Activated CD4-positive, CD25-positive, alpha-beta regulatory T cell treated with anti-CD3 and anti-CD28 coated beads, Interleukin-2, amount 50 U/mL, for 24 hours (primary cell): ENCODE data around the gene TFEB.
"Not testable (repeated sequence)": the region's sequence is repeated elsewhere in the genome, so short reads cannot be mapped to it uniquely, and the experiment has no call there.

Experiments used
- ATAC-seq, 2 donors: fragments of 150-1000 bp; cut with Tn5 transposase; one replicate each; pipeline ENCODE4 v1.10.0; 2021; ENCODE audit warnings: mild to moderate bottlenecking in 1 of 2, moderate library complexity in 1 of 2

TFEB gene

DNA sequence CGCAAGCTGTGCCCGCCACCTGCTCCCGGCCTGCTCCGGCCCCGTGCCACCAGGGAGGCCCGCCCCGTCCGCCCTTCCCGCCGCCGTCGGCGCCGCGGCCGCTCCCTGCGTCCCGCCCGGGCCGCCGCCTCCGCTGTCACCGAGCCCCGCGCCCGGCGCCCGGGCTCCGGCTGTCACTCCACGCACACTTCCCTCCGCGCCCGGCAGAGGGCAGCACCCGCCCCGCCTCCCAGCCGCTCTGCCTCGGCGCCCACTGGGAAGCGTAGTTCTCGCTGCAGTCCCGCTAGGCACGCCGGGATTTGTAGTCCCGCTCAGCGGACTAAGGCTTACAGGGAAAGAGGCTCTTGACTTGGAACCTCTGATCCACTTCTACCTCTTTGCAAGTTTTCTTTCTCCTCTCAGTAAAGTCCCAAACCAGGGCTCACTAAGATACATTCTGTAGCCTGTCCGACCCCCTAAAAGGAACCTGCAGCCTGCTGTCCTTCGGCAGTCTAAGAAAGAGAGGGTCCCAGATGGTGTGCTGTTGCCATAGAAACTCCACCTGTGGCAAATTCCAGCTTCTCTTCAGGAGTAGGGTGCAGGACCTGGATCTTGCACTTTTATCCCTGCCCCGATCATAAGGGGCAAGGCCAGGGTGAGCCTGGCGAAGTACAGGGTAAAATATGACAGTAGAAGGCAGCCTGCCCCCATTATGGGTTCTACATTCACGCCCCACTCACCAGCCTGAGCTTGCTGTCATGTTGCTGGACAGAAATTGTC is at the start of gene TFEB:
TFEB (minus strand) TSS at position 182 of the 759 bp plus-strand sequence. CDS start 44,395 bp downstream, outside the sequence.
- ATAC-seq: peak; percentile 69 to 71

DNA sequence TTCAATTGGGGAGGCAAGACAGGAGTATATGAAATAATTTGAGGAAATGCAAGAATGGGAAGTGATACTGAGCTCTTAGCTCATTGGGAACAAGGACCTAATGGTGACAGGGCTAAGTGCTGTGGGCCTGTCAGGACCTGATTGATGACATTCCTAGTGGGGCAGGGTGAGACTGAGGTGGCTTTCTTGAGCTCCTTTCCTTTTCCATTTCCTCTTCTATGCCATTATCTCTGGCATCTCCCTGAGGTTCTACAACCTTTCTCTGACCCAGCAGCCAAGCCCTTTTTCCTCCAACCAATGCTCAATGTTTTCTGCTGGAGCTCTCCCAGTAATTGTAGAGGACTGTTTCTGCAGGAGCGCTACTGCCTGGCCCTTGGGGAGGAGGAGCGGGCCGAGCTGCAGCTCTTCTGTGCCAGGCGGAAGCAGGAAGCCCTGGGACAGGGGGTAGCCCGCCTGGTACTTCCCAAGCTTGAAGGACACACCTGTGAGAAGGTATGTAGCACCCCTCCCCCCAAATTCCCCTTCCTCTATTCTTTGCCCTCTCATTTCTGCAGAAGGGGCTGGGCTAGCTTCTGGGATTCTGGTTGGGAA is 49.3 kb upstream of the TFEB start:
- no peak for ATAC-seq

DNA sequence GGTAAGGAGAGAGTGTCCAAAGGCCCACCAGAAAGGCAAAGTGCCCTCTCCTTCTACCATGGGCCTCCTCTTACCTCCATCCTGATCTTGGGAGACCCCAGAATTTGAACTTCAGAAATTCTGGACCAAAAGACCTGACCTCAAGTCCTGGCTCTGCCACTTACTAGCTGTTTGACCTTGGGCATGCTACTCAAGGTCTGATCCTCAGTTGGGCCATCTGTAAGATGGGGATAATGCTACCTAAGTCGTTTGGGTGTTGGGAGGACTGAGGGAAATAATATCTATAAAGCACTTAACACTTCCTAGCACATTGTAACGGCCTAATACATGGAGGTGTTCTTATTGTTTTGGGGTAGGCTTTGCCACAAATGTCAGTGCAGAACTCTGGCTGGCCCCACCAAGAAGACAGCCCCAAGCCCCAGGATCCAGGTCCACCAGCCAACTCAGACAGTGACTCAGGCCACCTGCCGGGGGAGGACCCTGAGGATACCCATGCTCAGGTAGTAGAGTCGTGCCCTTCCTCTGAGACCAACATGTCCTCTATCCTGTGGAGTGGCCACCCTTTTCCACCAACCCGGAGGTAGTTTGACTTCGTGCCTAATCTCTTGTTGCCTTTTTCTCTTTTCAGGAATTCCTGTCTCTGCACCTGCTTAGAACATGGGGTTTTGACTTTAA is 47.8 kb upstream of the TFEB start:
- no peak for ATAC-seq

DNA sequence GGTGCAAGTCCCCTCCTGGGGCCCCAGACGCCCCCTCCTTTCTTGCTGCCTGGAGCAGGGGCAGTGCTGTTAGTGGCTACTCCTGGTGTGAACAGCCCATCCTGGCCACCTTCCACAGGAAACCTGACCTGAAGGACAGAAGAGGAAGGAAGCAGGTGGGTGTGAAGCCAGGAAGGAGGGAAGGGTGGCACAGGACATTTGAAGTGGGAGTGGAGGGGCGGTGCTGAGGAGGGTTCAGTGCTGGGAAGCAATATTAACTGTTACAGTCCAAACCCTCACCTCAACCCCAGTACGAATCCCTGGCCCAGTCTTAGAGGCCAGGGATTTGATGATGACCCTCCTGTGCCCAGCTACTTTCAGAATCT is 45.9 kb upstream of the TFEB start:
- ATAC-seq: no peak

DNA sequence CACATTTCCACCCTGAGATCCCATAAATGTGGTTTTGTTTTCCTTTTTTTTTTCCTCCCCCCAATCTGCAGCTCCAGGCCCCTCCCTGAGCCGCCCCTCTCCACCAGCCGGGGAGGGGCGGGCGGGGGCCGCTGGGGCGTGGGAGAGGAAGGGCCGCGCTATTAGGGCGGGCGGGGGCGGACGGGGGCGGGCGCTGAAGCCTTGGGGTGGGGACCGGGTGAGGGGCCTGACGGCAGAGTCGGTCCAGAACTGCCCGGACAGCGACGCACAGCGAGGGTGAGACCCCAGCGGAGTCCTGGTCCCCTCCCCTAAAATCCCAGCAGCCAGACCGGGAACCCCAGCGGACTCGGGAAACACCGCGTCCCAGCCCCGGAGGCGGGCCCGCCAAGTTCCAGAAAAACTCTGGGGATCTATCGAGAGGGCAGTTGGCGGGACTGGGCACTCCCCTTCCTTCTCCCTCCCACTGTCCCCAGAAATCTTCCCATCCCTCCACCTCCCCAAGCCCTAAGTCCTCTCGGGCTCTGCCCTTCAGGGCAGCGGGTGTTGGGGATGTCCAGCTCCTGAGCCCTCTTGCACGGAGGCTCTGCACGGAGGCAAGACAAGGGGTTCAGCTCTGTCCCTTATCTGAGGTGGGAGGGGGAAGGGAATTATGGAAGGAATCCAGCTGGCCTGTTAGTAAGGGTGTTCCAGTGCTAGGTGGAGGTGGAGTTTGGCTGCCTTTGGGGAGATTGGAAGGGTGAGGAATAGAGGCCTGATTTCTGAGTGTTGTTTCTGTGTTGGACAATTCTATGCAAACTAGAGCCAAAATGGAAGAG is 45.4 kb upstream of the TFEB start, which contains the start of gene PRICKLE4:
PRICKLE4 (plus strand) TSS at position 232 of the 815 bp plus-strand sequence. CDS start 2,692 bp downstream, outside the sequence.
- ATAC-seq: no peak

DNA sequence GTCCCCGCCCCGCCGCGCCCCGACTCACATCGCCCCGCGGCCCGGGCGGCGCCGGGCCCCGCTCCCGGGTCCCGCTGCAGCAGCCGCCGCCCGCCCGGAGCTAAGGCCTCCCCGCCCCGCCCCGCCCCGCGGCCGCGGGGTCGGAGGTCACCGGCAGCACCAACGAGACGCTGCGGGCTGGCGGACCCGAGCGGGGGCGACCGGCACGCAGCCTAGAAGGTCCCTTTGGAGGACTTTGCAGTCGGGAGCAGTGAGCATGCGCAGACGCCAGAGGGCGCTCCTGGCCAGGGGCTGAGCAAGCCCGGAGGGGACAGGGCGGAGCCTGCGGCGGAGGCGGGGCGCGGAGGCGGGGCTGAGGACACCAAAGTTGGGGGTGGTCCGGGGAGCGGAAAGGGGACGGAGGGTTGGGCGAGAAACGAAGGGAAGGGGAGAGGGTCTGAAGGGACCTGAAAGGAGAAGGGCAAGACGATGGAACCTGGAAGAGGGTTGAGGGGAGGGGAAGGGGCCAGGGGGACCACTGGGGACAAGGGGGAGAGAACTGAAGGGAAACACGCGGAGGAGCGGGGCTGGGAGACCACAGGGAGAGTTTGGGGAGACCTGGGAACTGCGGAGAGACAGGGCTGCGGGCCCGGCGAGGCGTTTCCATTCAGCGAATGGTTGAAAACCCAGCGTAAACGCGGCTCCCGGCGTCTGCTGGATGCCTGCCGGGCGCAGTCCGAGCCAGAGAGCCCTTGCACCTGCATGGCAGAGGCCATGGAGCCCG is 44.6 kb upstream of the TFEB start, which contains the start of gene FRS3:
FRS3 (minus strand) TSS at position 113 of the 763 bp plus-strand sequence. CDS start 2,913 bp downstream, outside the sequence.
- ATAC-seq: peak; percentile 95 to 96

DNA sequence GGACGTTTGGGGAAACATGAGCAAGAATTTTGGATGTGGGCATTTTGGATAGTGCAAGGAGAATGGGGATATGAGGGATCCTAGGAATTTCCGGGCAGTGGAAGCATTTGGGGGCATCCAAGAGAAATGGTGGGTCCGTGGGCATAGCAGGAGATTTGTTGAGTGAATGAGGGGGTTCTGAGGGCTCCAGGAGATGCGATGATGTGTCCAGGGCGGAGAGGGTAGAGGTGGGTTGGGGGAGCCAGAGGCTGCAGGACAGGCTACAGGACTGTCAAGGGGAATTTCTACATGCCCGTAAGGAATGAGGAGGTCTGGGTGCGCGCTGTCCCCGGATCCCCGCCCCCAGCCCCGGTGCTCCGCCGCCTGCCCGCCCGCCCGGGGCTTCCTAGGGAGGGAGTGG is 43.9 kb upstream of the TFEB start:
- peak in 1 of 2 donors; percentile 25 for ATAC-seq

DNA sequence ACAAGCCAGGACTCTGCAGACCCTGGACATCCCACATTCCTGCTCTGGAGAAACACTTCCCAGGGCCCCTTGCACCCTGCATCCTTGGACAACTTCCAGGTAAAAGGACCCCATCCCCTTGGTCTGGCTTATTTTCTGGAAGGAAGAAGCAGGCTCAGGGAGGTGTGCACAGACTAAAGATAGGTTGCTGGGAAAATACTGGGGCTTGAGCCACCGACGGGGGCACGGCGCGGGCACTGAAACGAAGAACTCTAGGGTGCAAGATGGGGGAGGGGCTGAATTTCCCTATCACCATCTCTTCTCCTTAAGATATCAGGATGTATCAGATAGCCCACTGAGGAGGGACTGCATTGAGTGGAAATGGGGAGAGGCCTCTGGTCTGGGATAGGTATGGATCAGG is 43.5 kb upstream of the TFEB start:
- no peak for ATAC-seq

DNA sequence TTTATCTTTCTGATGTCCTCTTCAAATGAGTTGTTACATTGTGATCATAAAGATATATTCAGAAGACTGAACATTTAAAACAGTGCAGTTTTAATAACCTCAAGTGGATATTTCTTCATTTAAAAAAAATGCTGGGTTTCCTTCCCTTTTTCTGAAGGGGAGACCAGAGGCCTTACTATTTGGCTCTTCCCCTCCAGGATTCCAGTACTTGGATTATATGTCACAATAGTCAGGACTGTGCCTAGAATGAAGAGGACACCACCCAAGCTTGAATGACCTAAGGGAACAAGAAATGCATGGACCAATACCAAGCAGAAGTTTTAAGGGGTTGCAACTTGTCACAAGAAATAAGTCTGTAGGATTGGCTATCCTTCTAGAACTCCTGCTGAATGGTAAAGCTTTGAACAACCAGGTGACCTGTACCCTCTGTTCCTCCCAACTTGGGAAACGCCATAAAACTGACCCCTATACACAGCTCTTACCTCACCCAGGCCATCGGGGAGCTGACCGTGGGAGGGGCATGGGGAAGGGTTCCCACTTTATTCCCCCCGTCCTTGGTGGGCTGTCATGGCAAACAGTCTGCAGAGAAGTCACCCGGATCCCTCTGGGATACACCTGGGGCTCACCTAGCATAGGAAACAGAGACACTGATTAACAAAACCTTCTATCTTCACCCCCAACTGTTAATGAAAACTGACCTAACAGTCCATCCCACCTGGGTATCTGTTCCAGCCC is 42.3 kb upstream of the TFEB start:
- no peak for ATAC-seq

DNA sequence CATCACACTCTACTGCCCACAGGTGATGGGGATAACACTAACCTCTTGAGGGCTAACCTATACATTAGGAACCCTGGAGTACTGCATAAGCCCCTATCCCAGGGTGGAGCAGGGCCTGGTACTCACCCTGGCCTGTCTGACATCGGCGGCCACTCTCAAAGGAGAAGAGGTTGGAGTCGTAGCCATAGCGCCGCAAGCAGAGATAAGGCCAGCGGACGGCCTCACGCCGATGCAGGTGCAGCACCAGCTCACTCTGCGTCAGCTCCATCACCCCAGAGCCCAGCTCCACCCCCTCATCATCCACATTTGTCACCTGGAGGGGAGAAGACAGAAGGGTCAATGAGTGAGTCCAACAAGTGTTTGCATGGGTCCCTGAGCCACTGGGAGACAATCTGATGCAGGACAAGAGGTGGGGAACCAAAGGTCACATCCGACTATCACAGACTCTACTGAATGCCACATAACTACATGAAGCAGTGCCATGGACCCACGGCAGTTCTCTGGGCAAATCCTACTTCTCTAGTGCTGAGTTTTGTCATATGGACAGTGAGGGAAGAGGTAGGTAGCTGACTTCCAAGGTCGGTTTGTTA is 40.0 kb upstream of the TFEB start:
- no peak for ATAC-seq

DNA sequence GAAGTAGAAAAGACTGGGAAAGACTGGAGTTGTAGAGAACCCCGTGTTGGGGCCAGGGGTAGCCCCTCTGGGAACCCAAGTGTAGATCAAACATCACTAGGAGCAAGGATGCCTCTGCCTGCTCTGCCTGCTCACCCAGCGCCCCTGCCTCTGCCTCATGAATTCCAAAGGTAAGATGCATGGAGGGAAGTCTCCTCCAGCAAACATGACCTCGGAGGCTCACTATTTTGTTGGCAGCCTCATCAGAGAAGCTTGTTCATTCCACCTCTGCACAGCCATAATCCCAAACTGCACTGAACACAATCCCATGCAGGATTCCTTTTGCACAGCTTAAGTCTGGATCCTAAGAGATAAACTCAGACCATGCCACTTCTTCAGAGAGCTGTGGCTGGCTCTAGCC is 39.4 kb upstream of the TFEB start:
- ATAC-seq: no peak

DNA sequence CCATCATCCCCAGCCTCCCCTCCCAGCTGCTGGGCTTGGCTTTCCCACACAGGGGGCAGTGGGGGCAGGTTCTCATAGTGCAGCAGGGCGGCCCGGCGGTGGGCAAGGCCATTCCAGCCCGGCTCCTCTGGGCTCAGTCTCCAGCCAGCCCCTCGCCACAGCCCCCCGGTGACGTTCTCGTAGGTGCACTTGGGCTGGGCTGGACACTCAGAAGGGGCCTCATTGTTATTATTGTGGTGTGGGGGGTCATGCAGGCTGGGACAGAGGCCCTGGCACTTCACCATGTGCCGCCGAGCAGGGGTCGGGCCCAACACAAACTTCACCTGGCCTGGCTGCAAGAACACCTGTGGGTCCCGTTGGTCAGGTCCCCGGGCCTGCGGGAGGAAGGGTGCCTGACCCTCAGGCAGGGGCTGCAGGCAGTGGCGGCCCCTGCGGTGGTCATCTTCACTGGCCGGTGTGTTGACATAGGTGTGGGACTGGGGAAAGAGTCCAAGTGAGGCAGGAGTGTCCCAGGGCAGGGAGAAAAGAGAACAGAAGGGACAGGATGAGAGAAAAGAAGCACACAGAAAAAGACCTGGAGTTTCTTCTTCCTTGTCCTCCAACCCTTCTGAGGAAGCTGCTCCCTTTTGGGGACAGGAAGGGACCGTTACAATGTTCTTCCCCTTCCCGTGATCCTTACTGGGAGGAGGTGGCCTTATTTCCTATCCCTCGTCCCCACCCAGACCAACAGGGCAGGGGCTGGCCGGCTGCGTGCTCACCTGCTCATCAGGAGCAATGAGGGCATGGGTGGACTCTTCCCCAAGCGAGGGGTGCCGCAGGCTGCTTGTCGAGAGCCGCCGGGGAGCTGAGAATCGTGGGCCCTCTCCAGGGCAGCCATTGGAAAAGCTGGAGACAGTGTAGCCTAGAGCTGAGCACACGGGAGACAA is 35.9 kb upstream of the TFEB start:
- ATAC-seq: no peak

DNA sequence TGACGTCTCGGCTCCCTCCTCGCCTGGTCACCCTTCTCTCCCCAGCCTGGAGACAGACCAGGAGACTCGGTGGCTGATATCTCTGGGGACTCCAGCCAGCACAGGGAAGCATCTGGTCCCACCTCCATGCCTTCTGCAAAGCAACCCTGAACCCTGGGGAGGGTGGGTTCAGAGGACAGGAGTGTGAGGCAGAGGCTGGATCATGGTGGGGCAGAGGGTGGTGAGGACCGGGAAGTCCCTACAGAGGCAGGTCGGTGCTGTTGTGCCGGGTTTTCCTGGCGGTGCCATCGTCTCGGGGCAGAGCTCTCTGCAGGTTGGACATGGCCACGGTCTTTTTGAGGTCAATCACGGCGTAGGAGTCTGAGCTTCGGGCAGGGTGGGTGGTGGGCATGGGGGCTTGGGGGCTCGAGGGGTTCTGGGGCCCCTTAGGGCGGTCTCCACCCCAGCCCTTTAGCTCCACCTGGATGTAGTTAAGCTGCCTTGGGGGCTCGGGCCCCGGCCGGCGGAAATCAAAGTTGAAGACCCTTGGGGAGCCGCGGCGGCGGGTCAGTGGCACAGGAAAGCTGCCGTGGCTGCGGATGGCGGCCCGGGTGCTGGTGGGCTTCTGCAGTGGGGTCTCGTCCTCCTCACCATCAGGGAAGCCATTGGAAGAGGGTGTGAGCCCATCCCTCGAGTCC is 35.1 kb upstream of the TFEB start:
- ATAC-seq: no peak

DNA sequence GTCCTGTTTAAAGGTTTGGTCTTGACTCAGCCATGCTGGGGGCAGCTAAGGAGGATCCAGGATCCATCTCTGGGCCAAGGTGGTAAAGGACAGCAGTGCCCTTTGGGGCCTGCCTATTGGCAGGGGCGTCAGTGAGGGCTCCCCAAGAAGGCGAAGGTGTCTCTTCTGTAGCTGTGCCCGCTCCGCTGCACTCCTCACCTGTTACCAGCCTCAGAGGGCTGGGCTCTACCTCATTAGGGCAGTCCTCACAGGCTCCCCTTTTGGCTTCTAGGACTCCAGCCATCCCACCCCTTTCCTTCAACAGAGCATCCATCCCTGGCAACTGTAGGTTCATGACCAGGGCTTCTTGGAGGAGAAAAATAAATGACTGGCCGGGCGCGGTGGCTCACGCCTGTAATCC is 34.0 kb upstream of the TFEB start:
- no peak for ATAC-seq

DNA sequence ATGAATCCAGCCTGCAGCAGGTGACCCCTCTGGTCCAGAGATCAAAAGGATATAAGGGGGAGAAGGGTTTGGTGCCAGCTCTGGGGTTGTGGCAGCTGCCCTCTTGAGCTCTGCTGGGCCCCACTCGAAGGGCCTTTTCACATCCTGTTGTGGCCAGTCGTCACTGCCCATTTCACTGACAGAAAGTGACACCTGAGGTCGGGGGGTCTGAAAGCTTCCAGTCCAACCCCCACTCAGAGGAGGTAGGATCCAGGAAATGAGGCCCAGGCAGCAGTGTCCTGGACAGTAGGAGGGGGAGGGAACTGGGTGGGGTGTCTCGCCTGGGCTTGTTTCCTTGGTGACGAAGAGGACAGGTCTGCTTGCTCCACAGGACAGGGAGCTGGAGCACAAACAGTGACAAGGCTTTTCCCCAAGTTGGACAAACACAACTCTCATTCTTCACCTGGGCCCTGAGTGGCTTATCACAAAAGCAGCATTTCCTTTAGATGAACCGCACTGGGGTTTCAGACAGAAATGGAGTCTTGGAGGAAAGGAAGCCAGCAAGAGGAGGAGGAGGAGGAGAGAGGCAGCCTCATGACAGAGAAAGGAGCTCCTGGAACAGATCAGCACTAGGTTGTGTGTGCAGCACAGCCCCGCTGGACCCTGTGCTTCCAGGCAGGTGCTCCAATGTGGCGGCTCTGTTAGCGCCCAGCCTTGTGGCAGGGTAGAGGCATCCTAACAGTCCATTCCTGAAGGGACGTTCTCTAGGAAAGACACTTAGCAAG is 33.3 kb upstream of the TFEB start:
- no peak for ATAC-seq

DNA sequence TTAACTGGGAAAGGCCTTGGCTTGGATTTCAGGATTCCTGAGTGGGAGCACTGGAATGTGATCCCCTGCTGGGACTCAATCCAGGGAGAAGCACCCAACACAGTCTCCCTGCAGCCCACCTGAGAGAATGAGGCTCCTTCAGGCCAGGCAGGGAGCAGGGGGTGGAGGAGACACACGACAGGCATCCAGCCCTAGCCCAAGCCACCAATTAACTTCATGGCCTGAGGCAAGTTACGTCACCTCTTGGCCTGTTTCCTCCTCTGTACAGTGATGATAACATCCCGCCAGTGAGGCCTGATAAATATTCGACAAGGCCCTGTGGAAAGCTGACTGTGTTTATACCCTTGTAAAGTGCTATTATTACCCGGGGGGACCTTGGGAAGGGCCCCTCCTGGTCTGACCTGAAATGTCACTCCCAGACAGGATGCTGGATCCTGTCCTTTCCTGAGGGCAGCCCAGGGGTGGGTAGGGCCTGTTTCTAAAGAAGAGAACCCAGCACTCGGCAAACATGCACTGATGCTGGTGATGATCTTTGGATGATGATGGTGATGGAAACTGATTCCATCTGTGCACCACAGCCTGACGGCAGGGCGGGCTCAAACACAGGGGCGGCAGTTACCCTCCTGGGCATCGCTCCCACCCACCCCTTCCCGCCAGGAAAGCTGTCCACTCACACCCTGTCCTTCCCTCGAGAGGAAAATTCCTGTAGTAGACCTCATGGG is 31.9 kb upstream of the TFEB start:
- no peak for ATAC-seq

DNA sequence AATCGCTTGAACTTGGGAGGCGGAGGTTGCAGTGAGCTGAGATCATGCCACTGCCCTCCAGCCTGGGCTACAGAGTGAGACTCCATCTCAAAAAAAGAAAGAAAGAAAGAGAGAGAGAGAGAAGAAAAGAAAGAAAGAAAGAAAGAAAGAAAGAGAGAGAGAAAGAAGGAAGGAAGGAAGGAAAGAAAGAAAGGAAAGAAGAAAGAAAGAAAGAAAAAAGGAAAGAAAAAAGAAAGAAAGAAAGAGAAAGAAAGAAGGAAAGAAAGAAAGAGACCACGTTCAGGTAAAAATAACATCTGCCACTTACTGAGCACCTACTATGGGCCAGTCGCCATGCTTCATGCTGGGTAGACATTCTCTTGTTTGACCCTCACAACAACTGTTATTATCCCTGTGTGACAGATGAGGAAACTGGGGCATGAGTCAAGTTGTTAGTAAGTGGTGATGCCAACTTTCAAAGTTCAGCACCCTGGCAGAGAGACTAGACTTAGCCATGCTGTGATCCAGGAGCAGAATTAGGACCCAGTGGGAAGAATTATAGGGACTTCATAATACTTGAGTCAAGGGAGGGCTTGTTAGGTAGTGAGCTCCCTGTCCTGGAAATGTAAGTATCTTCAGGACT is 30.7 kb upstream of the TFEB start:
- ATAC-seq: not testable (repeated sequence)
